Activated CD4-positive, alpha-beta memory T cell treated with anti-CD3 and anti-CD28 coated beads, Interleukin-2, amount 10 ng/mL, durations not matched to agents 7 days and 5 days (primary cell): ENCODE measurements around the gene PIGT. TPM values are rescaled to one million over a fixed set of nuclear protein-coding genes. Genes with fewer than 3 reads are reported as not detected.

Experiments
- CTCF ChIA-PET: fragments of 350-600 bp; sonication (Branson Sonifier 250); formaldehyde crosslinking; loops from one replicate; lab custom pipeline; 2021; ENCODE audit warnings: antibody characterized with exemption, inconsistent platforms; lab: Charles Lee
- POLR2A ChIA-PET: fragments of 350-600 bp; sonication (Branson Sonifier 250); formaldehyde crosslinking; loops from one replicate; lab custom pipeline; 2021; ENCODE audit warnings: antibody characterized with exemption; lab: Charles Lee
- DNase-seq: peaks from one replicate; pipeline ENCODE4 v3.0.0-alpha.2; 2020
- H3K27ac Mint-ChIP-seq: one replicate; pipeline ENCODE4 v1.8.0; 2021; ENCODE audit warnings: mild to moderate bottlenecking, mixed read lengths
- H3K27me3 Mint-ChIP-seq: one replicate; pipeline ENCODE4 v1.8.0; 2021; ENCODE audit warnings: mixed read lengths
- H3K36me3 Mint-ChIP-seq: one replicate; pipeline ENCODE4 v1.8.0; 2021; ENCODE audit warnings: low read depth, mixed read lengths
- H3K4me1 Mint-ChIP-seq: one replicate; pipeline ENCODE4 v1.8.0; 2021; ENCODE audit warnings: mixed read lengths
- H3K4me3 Mint-ChIP-seq: one replicate; pipeline ENCODE4 v1.8.0; 2021; ENCODE audit warnings: mild to moderate bottlenecking, mixed read lengths
- H3K9me3 Mint-ChIP-seq: one replicate; pipeline ENCODE4 v1.8.0; 2021; ENCODE audit warnings: mixed read lengths
- total RNA-seq, 2 experiments: library from RNA; stranded (reverse); gene quantifications; one replicate each; pipeline ENCODE4 v1.2.3, GENCODE V29; 2021

PIGT gene
- 10 to 100 TPM; 52.4 to 53.0 TPM for total RNA-seq

DNA sequence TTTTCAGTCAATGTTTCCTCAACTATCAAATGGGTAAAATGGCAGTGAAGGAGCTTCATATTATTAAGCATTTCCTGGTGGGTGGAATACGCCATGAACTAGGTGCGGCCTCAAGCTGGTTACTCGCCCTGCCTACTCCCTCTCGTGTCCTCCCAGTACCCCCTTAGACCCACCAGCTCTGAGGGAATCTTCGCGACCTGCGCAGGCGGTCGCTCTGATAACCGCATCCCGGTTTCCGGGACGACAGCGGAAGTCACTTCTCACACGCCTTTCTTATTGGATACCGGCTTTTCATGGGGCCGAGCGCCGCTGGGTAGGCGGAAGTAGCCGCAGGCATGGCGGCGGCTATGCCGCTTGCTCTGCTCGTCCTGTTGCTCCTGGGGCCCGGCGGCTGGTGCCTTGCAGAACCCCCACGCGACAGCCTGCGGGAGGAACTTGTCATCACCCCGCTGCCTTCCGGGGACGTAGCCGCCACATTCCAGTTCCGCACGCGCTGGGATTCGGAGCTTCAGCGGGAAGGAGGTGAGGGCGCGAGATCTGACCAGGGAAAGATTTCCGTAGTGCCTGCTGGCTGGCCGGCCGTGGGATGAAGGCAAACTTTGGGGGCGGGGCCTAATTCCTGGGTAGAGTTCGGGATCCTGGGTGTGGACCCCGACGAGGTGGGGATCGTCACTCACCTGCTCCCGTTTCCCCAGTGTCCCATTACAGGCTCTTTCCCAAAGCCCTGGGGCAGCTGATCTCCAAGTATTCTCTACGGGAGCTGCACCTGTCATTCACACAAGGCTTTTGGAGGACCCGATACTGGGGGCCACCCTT is at the start of gene PIGT:
TSS of gene PIGT (plus strand) at position 320 of the 816 bp plus-strand sequence. CDS start at position 336, 16 bp downstream.
- CTCF ChIA-PET, result interaction anchor here (0.7 to 4.3 kb wide), 6 partner anchors 10 to 96 kb away, joined by 3 to 30 read pairs (median 4); partner anchors contain the start of gene SYS1
- no peaks in the 10 kb centered on the region for H3K9me3 Mint-ChIP-seq
- no peaks in the 10 kb centered on the region for H3K27me3 Mint-ChIP-seq
- H3K4me1 Mint-ChIP-seq, result peaks cover 49% of the 10 kb centered on the region
- peak within 1 kb of the TSS; percentile 91 for H3K27ac Mint-ChIP-seq
- H3K4me3 Mint-ChIP-seq, result peak within 1 kb of the TSS; percentile 93
- peaks cover 33% of the 10 kb centered on the region for H3K36me3 Mint-ChIP-seq
- POLR2A ChIA-PET, result interaction anchor here (0.8 to 2.9 kb wide), 21 partner anchors 9 to 456 kb away, joined by 3 to 24 read pairs (median 4); partner anchors contain the start of genes DNTTIP1, SDC4, SYS1 and TOMM34
- peak; percentile 91 for DNase-seq

DNA sequence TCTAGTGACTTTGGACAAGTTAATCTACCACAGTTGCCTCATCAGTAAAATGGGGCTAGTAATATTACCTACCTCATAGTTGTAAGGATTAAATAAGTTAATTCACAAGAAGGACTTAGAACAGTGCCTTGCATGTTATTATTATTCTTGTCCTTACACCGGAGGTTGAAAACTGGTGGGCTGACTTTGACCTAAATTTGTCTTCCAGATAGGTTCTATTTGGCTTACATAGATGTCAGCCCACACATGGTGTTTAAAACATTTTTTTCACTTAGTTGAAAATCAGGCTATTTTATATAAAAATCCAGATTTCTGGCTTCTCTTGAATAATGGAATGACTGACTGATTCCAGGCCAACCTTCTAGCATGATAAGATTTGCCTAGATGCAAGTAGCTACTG is 49.7 kb upstream of the PIGT start:
- DNase-seq, result no peak
- H3K4me3 Mint-ChIP-seq, result no peak overlapping the region
- ChIA-PET CTCF (interaction anchor here (0.9 to 8.2 kb wide), 5 partner anchors 10 to 110 kb away, joined by 3 to 156 read pairs (median 3); no protein-coding TSS in a partner anchor), POLR2A (interaction anchor here (1.0 to 7.3 kb wide), 4 partner anchors 7 to 71 kb away, joined by 3 to 63 read pairs (median 4); partner anchors contain the start of gene PIGT)
- peaks cover 62% of the 10 kb centered on the region for H3K4me1 Mint-ChIP-seq
- H3K27ac Mint-ChIP-seq, result no peak overlapping the region
- no peaks in the 10 kb centered on the region for H3K9me3 Mint-ChIP-seq
- H3K36me3 Mint-ChIP-seq, result peaks cover 37% of the 10 kb centered on the region
- H3K27me3 Mint-ChIP-seq, result no peaks in the 10 kb centered on the region

DNA sequence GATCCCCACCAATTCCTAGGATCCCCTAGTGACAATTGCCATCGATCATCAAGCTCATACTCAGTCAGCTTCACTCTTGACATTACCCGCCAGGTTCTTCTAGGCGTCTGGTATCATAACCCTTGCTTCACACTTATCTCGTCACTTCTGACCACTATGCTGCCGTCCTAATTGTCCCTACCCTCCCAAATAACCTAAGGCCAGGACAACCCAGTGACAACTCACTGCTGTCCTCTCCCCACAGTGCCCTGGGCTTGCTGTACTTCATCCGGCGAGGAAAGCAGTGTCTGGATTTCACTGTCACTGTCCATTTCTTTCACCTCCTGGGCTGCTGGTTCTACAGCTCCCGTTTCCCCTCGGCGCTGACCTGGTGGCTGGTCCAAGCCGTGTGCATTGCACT is 49.3 kb upstream of the PIGT start:
- H3K27ac Mint-ChIP-seq, result no peak overlapping the region
- POLR2A ChIA-PET, result interaction anchor here (1.2 to 1.9 kb wide), 2 partner anchors 40 to 49 kb away, joined by 3 to 5 read pairs; partner anchors contain the start of gene PIGT

DNA sequence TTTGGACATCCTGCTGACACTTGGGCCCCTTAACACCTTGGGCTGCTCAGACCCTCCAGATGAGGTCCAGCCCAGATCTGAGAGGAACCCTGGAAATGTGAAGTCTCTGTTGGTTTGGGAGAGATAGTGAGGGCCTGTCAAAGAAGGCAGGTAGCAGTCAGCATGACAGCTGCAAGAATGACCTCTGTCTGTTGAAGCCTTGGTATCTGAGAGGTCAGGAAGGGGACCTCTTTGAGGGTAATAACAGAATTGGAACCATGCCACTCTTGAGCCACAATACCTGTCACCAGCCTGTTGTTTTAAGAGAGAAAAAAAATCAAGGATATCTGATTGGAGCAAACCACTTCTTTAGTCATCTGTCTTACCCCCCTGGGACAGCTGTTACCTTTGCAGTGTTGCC is 48.8 kb upstream of the PIGT start:
- Mint-ChIP-seq H3K36me3 (peaks cover 37% of the 10 kb centered on the region), H3K4me1 (peaks cover 58% of the 10 kb centered on the region), H3K27me3 (no peaks in the 10 kb centered on the region), H3K9me3 (no peaks in the 10 kb centered on the region), H3K27ac (no peak overlapping the region), H3K4me3 (no peak overlapping the region)
- DNase-seq, result no peak
- POLR2A ChIA-PET, result interaction anchor here (0.7 to 1.9 kb wide), 5 partner anchors 40 to 1616 kb away, joined by 3 to 5 read pairs (median 3); partner anchors contain the start of gene PIGT
- CTCF ChIA-PET, result interaction anchor here (0.9 to 3.3 kb wide), 4 partner anchors 69 to 109 kb away, joined by 3 to 36 read pairs (median 6); no protein-coding TSS in a partner anchor

More for the DNA sequence above, 49.3 kb upstream of the PIGT start:
- peaks cover 37% of the 10 kb centered on the region for H3K36me3 Mint-ChIP-seq
- no peak overlapping the region for H3K4me3 Mint-ChIP-seq
- no peaks in the 10 kb centered on the region for H3K27me3 Mint-ChIP-seq
- no peaks in the 10 kb centered on the region for H3K9me3 Mint-ChIP-seq
- DNase-seq, result peak; percentile 10
- H3K4me1 Mint-ChIP-seq, result peaks cover 62% of the 10 kb centered on the region
- CTCF ChIA-PET, result interaction anchor here (0.9 to 8.2 kb wide), 4 partner anchors 44 to 110 kb away, joined by 3 to 156 read pairs (median 4); no protein-coding TSS in a partner anchor

DNA sequence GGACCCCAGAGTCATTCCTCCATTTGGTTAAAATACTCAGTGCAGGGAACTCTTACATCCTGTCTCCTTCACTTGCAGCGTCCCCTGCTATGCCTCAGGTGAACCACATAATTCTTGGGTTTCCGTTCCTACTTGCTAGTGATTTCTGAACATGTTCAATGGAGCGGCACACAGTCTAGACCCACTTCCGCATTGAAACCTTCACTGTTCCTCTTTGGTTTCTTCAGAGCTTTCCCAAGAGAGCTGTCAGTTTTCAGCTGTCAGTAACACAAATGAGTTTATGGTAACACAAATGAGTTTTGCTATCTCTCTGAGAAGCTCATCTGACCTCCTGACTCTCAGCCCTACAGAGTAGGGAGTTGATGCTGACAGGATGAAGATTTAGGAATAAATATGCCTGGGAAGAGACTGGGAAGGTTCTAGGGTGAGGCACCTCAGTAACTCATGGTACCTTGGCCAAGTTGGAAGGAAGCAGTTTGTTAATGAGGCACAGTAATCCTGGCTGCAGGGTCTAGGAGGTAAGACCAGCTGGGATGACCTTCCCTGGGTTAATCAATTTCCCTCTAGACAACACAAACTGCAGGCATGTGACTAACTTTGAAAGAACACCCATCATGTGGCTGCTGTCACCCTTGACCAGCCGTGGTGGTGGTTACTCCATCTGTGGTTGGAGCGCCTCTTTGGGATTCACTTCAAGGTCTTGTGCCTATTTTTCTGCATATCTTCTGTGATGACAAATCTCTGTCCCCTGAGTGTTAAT is 47.5 kb upstream of the PIGT start:
- no peaks in the 10 kb centered on the region for H3K27me3 Mint-ChIP-seq
- POLR2A ChIA-PET, result interaction anchor here (0.5 to 2.8 kb wide), 8 partner anchors 13 to 433 kb away, joined by 3 to 12 read pairs (median 5); partner anchors contain the start of genes PIGT and SDC4
- peak; percentile 61 for DNase-seq
- CTCF ChIA-PET, result interaction anchor here (0.6 to 3.3 kb wide), 6 partner anchors 64 to 775 kb away, joined by 3 to 36 read pairs (median 4); no protein-coding TSS in a partner anchor
- H3K9me3 Mint-ChIP-seq, result no peaks in the 10 kb centered on the region
- peaks cover 37% of the 10 kb centered on the region for H3K36me3 Mint-ChIP-seq
- H3K4me1 Mint-ChIP-seq, result peaks cover 63% of the 10 kb centered on the region
- peak overlapping the region; percentile 67 for H3K27ac Mint-ChIP-seq
- H3K4me3 Mint-ChIP-seq, result peak overlapping the region; percentile 30

DNA sequence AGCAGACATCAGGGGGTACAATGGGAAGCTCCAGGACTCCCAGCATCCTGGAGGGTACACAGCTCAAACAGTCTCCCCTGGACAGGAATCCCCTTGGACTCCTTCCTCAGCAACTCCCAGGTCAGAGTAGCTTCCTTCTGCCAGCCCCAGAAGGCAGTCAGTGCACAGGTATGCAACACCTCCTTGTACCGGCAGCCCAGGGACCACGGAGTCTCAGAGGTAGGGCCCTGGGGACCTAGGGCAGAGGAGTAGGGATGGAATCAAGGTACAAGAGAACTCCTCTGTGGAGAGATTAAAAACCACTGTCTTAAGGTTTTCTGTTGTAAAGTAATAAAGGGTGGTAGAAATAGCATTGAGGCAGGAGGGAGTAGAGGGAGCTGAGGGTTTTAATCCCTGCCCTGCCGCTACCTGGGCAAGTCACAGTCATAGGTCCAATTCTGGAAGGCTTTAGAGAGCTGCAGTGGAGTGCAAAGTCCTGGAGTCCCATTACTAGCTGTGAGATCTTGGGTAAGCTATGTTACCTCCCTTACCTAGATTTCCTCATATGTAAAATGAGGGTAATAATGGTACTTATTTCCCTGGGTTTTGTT is 45.3 kb upstream of the PIGT start:
- CTCF ChIA-PET, result interaction anchor here (0.6 to 4.6 kb wide), 6 partner anchors 13 to 400 kb away, joined by 3 to 47 read pairs (median 12); no protein-coding TSS in a partner anchor
- no peak for DNase-seq
- Mint-ChIP-seq H3K9me3 (no peaks in the 10 kb centered on the region), H3K27me3 (no peaks in the 10 kb centered on the region), H3K4me3 (no peak overlapping the region), H3K27ac (no peak overlapping the region), H3K4me1 (peaks cover 57% of the 10 kb centered on the region), H3K36me3 (peaks cover 25% of the 10 kb centered on the region)
- POLR2A ChIA-PET, result interaction anchor here (0.6 to 5.6 kb wide), 3 partner anchors 8 to 67 kb away, joined by 3 to 63 read pairs (median 5); partner anchors contain the start of genes PIGT and SYS1

DNA sequence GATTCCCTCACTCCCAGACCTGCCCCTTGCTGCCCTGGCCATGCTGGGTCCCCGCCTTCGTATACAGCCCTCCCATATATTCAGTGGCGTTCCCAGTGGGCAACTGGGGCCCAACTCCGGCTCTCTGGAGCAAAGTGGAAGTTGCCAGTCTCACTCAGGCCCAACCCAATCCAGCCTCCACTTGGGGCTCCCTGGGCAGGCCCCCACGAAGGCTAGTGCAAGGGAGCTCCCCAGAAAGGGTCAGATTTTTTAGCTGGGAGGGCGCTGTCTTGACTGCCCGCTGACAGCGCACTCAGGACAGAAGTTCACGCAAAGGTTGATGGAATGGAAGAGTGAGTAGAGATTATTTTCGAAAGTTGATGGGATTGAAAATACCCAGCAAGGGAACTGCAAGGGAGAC is 43.7 kb upstream of the PIGT start:
- ChIA-PET CTCF (interaction anchor here (1.0 to 5.6 kb wide), 8 partner anchors 9 to 399 kb away, joined by 3 to 194 read pairs (median 31); partner anchors contain the start of genes PIGT and SYS1), POLR2A (interaction anchor here (1.5 to 5.6 kb wide), 3 partner anchors 10 to 61 kb away, joined by 4 to 63 read pairs (median 24); partner anchors contain the start of genes PIGT and SYS1)
- DNase-seq, result peak; percentile 8
- peaks cover 46% of the 10 kb centered on the region for H3K4me1 Mint-ChIP-seq
- no peak overlapping the region for H3K4me3 Mint-ChIP-seq
- H3K27me3 Mint-ChIP-seq, result no peaks in the 10 kb centered on the region
- peak overlapping the region; percentile 61 for H3K27ac Mint-ChIP-seq
- peaks cover 14% of the 10 kb centered on the region for H3K36me3 Mint-ChIP-seq
- no peaks in the 10 kb centered on the region for H3K9me3 Mint-ChIP-seq

DNA sequence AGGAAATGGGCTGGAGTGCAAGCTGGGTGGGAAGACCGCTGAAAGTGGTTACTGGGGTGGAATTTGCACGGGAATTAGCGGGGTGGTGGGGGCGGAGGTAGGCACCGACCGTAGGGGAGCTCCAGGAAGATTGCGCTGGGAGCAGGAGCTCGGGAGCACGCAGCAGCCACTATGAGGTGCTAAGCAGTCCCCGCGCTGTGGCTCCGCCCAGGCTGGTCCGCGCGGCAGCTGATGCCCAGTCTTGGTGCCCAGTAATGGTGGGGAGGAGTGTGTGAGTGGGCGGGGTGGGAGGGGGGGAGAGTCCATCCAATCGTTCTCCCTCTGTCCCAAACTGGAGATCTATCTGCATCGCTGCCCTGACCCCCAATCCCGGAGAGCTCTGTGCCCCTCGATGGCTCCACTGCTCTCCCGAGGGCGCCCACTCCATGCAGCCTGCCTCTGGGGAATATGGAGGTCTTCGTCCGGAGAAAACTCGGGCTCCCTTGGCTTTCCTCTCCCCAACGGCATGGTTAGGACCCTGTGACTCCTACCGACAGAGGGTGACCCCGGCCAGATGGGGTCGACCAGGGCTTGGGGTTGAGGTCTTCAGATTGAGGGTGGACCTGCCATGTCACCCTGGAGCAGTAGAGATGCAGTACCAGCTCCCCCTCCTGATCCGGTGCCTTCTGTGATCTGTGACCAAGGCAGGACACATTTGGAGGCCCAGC is 43.1 kb upstream of the PIGT start:
- Mint-ChIP-seq H3K4me1 (peaks cover 41% of the 10 kb centered on the region), H3K27ac (peak overlapping the region; percentile 83), H3K27me3 (no peaks in the 10 kb centered on the region), H3K9me3 (no peaks in the 10 kb centered on the region), H3K36me3 (peaks cover 10% of the 10 kb centered on the region), H3K4me3 (peak overlapping the region; percentile 74)
- DNase-seq, result peak; percentile 9
- CTCF ChIA-PET, result interaction anchor here (0.8 to 5.6 kb wide), 35 partner anchors 10 to 398 kb away, joined by 3 to 194 read pairs (median 7); partner anchors contain the start of genes DBNDD2, PIGT, SDC4 and SYS1
- POLR2A ChIA-PET, result interaction anchor here (0.7 to 5.6 kb wide), 12 partner anchors 10 to 1621 kb away, joined by 3 to 63 read pairs (median 6); partner anchors contain the start of genes PIGT, SDC4 and SYS1

DNA sequence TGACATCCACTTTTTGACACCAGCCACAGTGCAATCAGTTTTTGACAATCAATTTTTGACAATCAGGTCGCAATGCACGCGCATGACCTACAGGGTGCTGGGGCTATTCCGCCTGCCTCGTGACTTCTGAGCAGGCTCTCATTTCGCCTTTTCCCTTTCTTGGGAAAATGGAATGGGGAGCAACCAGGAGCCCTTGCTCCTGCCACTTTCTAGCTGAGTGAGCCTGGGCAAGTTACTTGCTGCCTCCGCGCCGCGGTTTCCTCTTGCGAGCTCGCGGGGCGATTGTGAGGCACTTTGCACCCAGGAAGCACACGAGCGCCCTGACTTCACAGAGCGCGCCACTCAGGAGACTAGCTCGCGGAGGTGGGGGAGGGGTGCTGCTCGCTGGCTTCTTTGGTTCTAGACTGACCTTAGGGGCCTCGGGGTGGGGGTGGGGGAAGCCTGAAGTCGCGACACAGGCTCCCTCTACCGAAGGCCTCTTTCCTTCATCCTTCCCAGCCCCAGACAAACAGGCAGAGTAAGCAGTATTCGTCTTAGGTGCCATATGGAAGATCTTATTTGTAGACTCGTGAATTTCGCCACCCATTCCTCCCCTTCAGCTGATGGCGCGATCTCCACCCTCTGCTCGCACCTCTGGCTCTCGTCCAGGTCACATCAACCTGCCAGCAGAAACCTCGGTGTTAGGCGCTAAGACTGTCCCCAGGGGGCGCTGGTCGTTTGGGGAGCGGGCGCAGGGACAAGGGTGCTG is 42.4 kb upstream of the PIGT start:
- Mint-ChIP-seq H3K4me3 (peak overlapping the region; percentile 74), H3K27me3 (no peaks in the 10 kb centered on the region), H3K9me3 (no peaks in the 10 kb centered on the region), H3K4me1 (peaks cover 34% of the 10 kb centered on the region), H3K36me3 (peaks cover 4% of the 10 kb centered on the region), H3K27ac (peak overlapping the region; percentile 83)
- ChIA-PET CTCF (interaction anchor here (0.7 to 5.6 kb wide), 43 partner anchors 9 to 421 kb away, joined by 3 to 194 read pairs (median 6); partner anchors contain the start of genes DBNDD2, PIGT, SDC4 and SYS1), POLR2A (interaction anchor here (0.7 to 5.6 kb wide), 16 partner anchors 11 to 1621 kb away, joined by 3 to 63 read pairs (median 4); partner anchors contain the start of genes PCIF1, PIGT, SDC4 and SYS1)
- peak; percentile 89 for DNase-seq

DNA sequence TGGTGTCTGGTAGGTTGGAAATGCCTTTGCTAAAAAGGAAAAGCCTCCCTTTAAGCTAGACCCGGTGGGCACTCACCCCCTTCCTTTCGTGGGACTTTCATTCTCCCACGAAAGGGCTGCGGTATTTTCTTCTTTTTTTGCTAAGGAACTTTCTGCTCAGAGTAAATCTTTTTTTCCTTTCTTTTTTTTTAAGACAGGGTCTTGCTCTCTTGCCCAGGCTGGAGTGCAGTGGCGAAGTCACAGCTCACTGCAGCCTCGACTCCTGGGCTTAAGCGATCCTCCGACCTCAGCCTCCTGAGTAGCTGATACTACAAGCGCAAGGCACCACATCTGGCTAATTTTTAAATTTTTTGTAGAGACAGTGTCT is 41.9 kb upstream of the PIGT start:
- H3K4me1 Mint-ChIP-seq, result peaks cover 28% of the 10 kb centered on the region
- H3K27me3 Mint-ChIP-seq, result no peaks in the 10 kb centered on the region
- no peaks in the 10 kb centered on the region for H3K36me3 Mint-ChIP-seq
- H3K9me3 Mint-ChIP-seq, result no peaks in the 10 kb centered on the region
- CTCF ChIA-PET, result interaction anchor here (0.7 to 5.6 kb wide), 40 partner anchors 8 to 422 kb away, joined by 3 to 194 read pairs (median 7); partner anchors contain the start of genes DBNDD2, PIGT, SDC4 and SYS1
- POLR2A ChIA-PET, result interaction anchor here (0.7 to 5.6 kb wide), 13 partner anchors 12 to 561 kb away, joined by 3 to 63 read pairs (median 5); partner anchors contain the start of genes PCIF1, PIGT, SDC4 and SYS1
- DNase-seq, result no peak
- peak overlapping the region; percentile 83 for H3K27ac Mint-ChIP-seq
- H3K4me3 Mint-ChIP-seq, result peak overlapping the region; percentile 74
